Measurements from ENCODE around the gene SATB2.

The SATB2 gene

GRCh38 chr2:199383021-199383420, 74.7 kb downstream of the SATB2 start:
- TF ChIP-seq CREB5 (CRISPR knock-in tag; IDR thresholded peaks at IDR 0.05; ENCODE audit: low read depth) (no peak), BACH2 (CRISPR knock-in tag; IDR thresholded peaks at IDR 0.05; ENCODE audit: borderline replicate concordance) (no peak), TOX (CRISPR knock-in tag; IDR thresholded peaks at IDR 0.05; ENCODE audit: borderline replicate concordance) (no peak)
- no peak for ATAC-seq

GRCh38 chr2:199382091-199382490, 75.6 kb downstream of the SATB2 start:
- TF ChIP-seq CSDC2 (CRISPR knock-in tag; IDR thresholded peaks at IDR 0.05) (no peak), TCF4 (CRISPR knock-in tag; IDR thresholded peaks at IDR 0.05; ENCODE audit: borderline replicate concordance) (no peak), TSHZ2 (CRISPR knock-in tag; IDR thresholded peaks at IDR 0.05) (no peak), ESRRG (CRISPR knock-in tag; IDR thresholded peaks at IDR 0.05) (no peak), ZFP3 (CRISPR knock-in tag; IDR thresholded peaks at IDR 0.05) (no peak), ZNF8 (CRISPR knock-in tag; IDR thresholded peaks at IDR 0.05) (no peak), SNAI2 (CRISPR knock-in tag; IDR thresholded peaks at IDR 0.05) (no peak), ISL1 (CRISPR knock-in tag; IDR thresholded peaks at IDR 0.05) (no peak), ZNF70 (CRISPR knock-in tag; IDR thresholded peaks at IDR 0.05) (no peak), BACH2 (CRISPR knock-in tag; IDR thresholded peaks at IDR 0.05; ENCODE audit: borderline replicate concordance) (no peak), ZC3H10 (CRISPR knock-in tag; IDR thresholded peaks at IDR 0.05) (no peak), ARNTL (CRISPR knock-in tag; IDR thresholded peaks at IDR 0.05; ENCODE audit: borderline replicate concordance, low read depth) (no peak), OSR1 (CRISPR knock-in tag; IDR thresholded peaks at IDR 0.05) (no peak), ZNF565 (CRISPR knock-in tag; conservative IDR thresholded peaks at IDR 0.05; ENCODE audit: low read depth) (no peak)
- TF ChIP-seq, protein P1, sequence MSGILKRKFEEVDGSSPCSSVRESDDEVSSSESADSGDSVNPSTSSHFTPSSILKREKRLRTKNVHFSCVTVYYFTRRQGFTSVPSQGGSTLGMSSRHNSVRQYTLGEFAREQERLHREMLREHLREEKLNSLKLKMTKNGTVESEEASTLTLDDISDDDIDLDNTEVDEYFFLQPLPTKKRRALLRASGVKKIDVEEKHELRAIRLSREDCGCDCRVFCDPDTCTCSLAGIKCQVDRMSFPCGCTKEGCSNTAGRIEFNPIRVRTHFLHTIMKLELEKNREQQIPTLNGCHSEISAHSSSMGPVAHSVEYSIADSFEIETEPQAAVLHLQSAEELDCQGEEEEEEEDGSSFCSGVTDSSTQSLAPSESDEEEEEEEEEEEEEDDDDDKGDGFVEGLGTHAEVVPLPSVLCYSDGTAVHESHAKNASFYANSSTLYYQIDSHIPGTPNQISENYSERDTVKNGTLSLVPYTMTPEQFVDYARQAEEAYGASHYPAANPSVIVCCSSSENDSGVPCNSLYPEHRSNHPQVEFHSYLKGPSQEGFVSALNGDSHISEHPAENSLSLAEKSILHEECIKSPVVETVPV (CRISPR knock-in tag; IDR thresholded peaks at IDR 0.05): no peak
- no peak for ATAC-seq

DNA sequence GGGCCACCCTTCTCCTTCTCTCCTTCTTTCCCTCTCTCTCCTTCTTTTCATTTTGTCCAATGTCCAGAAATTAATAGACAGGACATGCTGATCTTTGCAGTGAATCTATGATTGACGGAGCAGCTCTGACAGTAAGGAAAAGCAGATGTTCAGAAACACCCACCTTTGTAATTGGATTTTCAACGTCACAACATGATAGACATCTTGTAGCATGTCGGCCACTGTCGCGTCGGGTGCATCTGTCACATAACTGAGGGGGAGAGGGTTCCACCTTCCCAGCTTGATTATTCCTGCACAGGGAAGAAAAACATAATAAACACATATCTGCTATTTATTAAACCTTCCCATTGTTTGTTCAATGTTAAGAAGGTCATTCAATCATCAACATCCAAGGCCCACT, 76.2 kb downstream of the SATB2 start:
- TF ChIP-seq CSDC2 (CRISPR knock-in tag; IDR thresholded peaks at IDR 0.05) (no peak), TSHZ2 (CRISPR knock-in tag; IDR thresholded peaks at IDR 0.05) (no peak), TCF4 (CRISPR knock-in tag; IDR thresholded peaks at IDR 0.05; ENCODE audit: borderline replicate concordance) (no peak), CREB5 (CRISPR knock-in tag; IDR thresholded peaks at IDR 0.05; ENCODE audit: low read depth) (no peak), ZNF70 (CRISPR knock-in tag; IDR thresholded peaks at IDR 0.05) (no peak), ZFP30 (CRISPR knock-in tag; IDR thresholded peaks at IDR 0.05) (no peak), ARNTL (CRISPR knock-in tag; IDR thresholded peaks at IDR 0.05; ENCODE audit: borderline replicate concordance, low read depth) (no peak), SNAI2 (CRISPR knock-in tag; IDR thresholded peaks at IDR 0.05) (no peak), PPARA (CRISPR knock-in tag; IDR thresholded peaks at IDR 0.05; ENCODE audit: borderline replicate concordance) (no peak), ESRRG (CRISPR knock-in tag; IDR thresholded peaks at IDR 0.05) (no peak), ZFP3 (CRISPR knock-in tag; IDR thresholded peaks at IDR 0.05) (no peak)
- TF ChIP-seq, protein P2, sequence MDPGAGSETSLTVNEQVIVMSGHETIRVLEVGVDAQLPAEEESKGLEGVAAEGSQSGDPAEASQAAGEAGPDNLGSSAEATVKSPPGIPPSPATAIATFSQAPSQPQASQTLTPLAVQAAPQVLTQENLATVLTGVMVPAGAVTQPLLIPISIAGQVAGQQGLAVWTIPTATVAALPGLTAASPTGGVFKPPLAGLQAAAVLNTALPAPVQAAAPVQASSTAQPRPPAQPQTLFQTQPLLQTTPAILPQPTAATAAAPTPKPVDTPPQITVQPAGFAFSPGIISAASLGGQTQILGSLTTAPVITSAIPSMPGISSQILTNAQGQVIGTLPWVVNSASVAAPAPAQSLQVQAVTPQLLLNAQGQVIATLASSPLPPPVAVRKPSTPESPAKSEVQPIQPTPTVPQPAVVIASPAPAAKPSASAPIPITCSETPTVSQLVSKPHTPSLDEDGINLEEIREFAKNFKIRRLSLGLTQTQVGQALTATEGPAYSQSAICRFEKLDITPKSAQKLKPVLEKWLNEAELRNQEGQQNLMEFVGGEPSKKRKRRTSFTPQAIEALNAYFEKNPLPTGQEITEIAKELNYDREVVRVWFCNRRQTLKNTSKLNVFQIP (CRISPR knock-in tag; IDR thresholded peaks at IDR 0.05; ENCODE audit: borderline replicate concordance, low read depth): no peak
- TF ChIP-seq, protein P1 (CRISPR knock-in tag; IDR thresholded peaks at IDR 0.05): no peak
- TF ChIP-seq, protein P3, sequence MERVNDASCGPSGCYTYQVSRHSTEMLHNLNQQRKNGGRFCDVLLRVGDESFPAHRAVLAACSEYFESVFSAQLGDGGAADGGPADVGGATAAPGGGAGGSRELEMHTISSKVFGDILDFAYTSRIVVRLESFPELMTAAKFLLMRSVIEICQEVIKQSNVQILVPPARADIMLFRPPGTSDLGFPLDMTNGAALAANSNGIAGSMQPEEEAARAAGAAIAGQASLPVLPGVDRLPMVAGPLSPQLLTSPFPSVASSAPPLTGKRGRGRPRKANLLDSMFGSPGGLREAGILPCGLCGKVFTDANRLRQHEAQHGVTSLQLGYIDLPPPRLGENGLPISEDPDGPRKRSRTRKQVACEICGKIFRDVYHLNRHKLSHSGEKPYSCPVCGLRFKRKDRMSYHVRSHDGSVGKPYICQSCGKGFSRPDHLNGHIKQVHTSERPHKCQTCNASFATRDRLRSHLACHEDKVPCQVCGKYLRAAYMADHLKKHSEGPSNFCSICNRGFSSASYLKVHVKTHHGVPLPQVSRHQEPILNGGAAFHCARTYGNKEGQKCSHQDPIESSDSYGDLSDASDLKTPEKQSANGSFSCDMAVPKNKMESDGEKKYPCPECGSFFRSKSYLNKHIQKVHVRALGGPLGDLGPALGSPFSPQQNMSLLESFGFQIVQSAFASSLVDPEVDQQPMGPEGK (CRISPR knock-in tag; IDR thresholded peaks at IDR 0.05; ENCODE audit: borderline replicate concordance): no peak
- no peak for ATAC-seq

All from SK-N-SH treated with all-trans-retinoic acid at 6 μM for 48 hours (cell line).